SW480 (cell line): ENCODE results near the gene UTF1.

Experiments used
- DNase-seq: peaks from one replicate; pipeline ENCODE4 v3.0.0-alpha.2; 2016; ENCODE audit warnings: low spot score

Gene UTF1

DNA sequence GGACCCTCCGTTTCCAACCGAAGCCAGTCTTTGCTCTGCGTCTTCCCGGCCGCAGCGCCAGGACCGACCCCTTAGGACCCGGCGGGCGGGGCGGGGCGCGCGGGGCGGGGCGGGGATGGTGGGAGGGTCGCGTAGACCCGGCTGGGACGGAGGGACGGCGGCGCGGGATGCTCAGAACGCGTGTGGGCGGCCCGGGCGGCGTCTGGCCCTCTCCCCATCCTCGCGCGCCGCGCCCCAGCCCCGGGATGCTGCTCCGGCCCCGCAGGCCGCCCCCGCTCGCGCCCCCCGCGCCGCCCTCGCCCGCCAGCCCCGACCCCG, at the start of gene UTF1:
TSS of gene UTF1 (plus strand) at position 174 of the 318 bp plus-strand sequence. CDS start at position 246, 72 bp downstream.
- no peak for DNase-seq

GRCh38 chr10:133180965-133181639, 48.9 kb upstream of the UTF1 start:
- no peak for DNase-seq

- no peak for DNase-seq
Measured at GRCh38 chr10:133182190-133182589, 47.8 kb upstream of the UTF1 start.

DNA sequence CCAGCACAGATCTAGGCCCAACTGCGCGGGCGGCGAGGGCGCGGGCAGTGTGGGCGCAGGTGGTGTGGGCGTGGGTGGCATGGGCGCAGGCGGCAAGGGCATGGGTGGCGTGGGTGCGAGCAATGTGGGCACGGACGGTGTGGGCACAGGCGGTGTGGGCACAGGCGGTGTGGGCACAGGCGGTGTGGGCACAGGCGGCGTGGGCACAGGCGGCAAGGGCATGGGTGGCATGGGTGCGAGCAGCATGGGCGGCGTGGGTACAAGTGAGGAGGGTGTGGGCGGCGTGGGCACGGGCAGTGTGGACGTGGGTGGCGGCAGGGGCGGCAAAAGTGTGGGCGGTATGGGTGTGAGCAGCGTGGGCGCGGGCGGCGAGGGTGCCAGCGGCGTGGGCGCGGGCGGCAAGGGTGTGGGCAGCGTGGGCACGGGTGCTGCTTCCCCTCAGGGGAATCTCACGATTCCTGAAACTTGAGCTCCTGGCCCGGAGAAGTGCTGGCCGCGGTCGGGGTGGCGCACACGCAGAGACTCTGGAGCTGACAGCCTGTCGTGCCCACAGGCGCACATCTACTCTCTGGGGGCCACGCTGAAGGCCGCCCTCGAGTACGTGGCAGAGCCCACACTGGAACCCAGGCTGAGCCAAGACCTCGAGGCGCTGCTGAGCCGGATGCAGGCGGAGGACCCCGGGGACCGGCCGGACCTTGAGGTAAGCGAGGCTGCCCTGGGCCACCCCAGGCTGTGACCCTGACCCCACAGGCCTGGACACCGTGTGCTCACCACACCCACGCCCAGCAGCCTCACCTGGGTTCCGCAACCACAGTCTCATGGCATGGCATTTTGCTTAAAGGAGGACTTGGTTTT, 47.0 kb upstream of the UTF1 start:
- DNase-seq: no peak

DNA sequence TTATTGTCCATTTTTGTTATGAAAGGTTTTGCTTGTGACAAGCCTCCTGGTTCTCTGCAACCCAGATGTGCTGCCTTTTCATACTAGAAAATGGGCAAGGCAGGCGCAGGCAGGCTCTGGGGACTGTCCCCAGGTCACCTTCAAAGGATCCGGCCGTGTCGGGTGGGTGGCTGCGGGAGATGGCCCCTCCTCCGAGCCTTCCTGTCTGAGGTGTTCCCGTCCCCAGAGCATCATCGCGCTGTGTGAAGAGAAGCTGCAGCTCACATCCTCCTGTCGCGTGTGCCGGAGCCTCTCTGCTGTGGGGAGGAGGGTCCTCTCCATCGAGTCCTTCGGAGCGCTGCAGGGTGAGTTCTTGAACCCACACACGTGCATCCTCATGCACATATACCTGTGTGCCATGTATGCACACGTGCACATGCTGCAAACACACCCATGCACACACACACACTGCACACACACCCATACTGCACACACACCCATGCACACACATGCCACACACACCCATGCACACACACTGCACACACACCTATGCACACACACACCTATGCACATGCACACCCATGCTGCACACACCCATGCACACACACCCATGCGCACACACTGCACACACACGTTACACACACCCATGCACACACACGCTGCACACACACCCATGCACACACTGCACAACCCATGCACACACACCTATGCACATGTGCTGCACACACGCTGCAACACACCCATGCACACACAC, 46.2 kb upstream of the UTF1 start:
- no peak for DNase-seq

DNA sequence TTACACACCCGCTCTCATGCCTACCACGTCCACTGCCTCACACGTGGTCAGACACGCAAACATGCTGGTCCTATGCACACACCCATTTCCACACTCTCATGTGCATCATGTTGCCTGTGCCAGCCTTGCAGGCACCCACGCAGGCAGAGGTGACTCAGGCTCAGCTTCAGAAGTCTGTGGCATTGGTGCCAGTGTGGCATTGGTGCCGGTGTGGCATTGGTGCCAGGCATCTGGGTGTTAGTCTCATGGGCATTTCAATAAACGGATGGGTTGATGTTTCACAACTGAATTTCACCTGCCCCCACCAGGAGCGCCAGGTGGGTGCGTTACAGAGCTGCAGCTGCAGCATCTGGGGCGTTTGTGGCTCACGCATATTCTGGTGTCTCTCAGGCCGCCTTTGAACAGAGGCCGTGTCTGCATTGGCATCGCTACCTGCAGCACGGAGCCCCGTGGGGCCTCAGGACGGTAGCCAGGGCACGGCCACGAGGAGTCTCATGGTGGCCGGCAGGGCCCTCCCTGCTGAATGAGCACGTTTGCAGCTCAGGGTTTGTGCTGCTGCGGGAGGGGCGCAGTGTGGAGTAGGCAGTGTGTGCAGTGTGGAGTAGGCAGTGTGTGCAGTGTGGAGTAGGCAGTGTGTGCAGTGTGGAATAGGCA, 45.3 kb upstream of the UTF1 start:
- DNase-seq: no peak

- DNase-seq: no peak
Measured at GRCh38 chr10:133185421-133185820, 44.6 kb upstream of the UTF1 start.

DNA sequence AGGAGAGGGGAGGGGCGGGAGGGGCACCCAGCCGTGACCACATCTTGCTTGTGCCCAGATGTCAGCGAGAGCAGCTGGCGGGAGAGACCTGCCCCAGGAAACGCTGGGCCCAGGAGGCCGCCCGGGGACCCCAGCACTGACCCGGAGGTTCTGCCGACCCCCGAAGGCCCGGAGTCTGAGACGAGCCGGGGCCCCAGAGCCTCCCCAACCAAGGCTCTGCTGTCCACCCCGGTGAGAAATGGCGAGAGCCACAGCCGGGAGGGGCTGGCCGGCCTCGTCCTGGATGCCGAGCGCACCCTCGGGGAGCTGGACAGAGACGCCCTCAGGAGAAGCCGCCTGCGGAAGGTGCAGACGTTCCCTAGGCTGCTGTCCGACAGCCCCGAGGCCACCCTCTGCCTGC, 44.1 kb upstream of the UTF1 start:
- DNase-seq: no peak

DNA sequence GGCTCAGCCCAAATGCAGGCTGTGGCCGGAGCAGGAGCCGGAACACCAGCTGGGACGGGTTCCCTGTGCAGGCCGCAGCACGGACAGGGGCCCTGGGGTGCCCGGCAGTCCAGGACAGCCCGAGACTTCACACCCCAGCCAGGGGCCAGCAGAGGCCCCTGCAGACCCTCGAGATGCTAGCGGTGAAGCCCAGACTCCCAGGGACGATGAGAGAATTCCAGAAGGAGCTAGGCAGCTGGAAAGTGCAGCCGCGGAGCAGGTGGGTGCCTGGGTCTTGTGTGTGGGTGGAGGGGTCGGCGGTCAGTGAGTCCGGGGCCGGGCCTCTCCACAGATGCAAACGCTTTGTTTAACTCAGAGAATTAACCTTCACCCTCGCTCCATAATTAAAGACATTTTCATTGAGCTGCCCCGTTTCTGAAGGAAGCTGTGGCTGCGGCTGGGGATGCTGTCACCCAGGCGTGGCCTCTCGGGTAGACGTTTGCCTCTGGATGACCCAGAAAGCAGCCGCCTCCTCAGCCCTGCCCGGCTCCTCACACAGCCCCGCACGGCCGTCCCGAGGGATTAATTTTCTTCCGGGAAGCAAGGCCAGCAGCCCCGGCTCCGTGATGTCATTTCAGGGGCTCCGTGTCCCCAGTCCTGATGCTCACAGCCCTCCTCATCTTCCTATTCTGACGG, 43.5 kb upstream of the UTF1 start:
- no peak for DNase-seq

DNA sequence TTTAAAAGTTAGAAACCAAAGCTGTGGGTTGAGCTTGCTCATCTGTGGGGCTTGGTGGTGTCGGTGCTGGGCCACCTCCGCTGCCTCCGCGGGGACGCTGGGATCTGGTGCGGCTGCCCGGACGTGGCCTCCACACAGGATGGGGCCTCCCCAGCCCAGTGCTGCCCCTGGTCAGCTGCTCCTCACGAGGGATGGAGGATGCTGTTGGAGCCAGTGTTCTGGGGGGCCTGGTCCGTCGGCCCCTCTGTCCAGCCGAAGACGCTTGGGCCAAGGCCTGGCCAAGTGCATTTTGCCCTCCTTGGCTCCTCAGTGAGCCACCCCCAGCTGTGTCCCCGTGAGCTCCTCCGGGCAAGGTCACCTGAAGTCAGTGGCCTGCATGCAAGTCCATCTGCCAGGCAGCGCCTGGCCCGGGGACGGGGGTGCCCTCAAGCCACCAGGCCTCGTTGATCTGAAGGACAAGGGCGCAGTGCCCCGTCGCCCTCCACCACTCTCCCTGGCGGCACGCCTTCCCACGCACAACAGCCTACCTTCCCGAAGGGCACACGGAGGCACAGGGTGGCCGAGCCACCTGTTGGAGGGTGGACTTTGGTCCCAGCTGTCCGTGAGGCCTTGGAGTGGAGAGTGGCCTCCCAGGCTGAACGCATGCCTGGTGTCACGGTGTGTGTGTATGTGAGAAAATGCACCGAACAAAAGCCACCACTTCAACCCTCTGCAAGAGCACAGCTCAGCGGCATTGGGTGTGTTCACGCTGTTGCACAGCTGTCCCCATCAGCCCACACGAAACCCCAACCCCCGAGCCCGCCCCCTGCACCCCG, 42.7 kb upstream of the UTF1 start:
- DNase-seq: no peak

DNA sequence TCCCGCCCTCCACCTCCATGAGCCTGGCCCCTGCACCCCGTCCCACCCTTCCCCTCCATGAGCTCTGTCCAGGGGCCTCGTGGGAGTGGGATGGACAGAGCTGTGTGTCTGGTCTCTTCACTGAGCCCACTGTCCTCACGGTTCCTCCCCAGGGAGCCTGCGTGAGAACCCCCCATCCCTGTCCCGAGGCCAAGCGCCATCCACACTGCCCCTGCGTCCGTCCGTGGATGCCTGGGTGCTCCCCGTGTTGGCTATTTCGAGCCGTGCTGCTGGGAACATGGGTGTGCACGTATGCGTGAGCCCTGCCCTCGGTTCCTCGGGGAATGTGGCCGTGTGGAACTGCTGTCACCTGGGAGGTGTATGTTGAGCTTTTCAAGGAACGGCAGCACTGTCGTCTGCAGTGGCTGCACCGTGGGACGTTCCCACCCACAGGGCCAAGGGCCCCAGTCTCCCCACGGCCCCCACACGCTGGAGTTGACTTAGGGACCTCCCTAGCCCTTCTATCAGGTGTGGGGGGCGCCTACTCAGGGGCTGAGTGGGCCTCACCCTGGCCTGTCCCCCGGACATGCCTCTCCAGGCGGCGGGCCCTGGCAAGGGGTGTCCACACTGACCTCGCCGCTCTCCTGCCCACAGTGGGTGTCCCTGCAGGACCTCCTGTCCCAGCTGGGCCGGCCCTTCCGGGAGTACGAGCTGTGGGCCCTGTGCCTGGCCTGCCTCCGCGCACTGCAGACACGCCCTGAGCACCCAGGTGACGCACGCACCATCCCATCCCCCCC, 41.9 kb upstream of the UTF1 start:
- DNase-seq: no peak

DNA sequence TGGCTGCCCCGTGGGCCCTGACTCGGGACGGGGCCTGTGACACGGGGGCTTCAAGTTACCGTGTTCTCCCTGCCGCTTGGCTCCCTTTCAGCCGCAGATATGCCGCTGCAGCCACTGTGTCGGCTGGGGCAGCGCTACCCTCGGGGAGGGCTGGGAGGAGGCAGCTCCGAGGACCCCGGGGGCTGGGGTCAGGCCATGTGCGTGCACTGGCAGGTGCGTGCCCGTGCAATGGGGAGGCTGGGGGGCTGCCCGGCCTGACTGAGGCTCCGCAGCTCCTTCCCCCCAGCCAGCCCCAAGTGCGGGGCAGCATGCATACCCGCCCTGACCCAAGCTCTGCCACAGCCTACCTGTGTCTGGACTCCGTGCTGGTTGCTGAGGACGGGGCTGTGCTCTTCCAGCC, 40.8 kb upstream of the UTF1 start:
- DNase-seq: no peak

DNA sequence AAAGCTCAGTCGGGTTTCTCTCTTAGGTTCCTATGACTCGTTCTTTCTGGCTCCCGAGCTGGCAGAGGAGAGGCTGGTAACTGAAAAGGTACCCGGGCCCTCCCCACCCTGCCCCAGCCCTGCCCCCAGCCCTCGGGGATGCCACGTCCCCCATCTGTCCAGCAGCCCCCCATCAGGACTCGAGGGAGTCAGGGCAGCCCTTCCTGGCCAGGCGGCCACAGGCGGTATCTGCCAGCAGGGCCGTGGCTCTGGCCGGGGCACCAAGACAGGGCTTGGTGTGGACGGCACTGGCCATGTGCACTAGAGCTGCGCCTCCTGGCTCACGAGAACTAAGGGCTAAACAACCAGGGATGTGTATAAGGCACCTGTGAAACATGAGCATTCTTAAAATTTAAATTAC, 40.3 kb upstream of the UTF1 start:
- DNase-seq: no peak

- no peak for DNase-seq
Measured at GRCh38 chr10:133190225-133190624, 39.8 kb upstream of the UTF1 start.

DNA sequence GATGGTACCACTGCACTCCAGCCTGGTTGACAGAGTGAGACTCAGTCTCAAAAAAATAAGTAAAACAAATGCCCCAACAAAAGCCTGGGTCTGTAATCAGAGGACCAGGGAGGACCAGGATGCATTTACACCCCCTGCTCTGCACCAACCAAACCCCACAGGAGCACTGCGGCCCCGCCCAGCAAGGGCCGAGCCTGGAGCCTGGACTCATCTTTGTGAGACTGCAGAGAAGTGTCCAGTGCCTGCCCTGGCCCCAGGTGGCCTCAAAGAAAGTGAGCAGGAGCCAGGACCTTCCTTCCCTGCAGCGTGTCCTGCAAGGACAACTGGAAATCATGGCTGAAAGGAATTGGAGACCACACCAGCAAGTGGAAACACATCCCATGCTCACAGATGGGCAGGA, 38.4 kb upstream of the UTF1 start:
- DNase-seq: no peak

DNA sequence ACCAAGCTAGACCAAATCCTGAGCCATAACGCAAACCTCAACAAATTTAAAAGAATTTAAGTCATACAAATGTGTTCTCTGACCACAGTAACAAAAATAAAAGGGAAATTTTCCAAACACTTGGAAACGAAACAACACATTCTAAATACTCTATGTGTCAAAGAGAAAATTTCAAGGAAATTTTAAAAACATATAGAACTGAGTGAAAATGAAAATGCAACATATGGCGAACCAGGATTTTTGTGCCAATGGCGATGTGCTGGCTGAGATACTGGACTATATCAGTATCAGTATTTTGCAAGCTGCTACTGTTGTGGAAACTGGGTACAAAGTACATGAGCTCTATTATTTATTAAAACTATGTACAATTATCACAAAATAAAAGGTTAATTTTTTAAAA, 35.9 kb upstream of the UTF1 start:
- DNase-seq: no peak

- DNase-seq: no peak
Measured at GRCh38 chr10:133195096-133195495, 34.9 kb upstream of the UTF1 start.

GRCh38 chr10:133195611-133196010, 34.4 kb upstream of the UTF1 start:
- DNase-seq: no peak

DNA sequence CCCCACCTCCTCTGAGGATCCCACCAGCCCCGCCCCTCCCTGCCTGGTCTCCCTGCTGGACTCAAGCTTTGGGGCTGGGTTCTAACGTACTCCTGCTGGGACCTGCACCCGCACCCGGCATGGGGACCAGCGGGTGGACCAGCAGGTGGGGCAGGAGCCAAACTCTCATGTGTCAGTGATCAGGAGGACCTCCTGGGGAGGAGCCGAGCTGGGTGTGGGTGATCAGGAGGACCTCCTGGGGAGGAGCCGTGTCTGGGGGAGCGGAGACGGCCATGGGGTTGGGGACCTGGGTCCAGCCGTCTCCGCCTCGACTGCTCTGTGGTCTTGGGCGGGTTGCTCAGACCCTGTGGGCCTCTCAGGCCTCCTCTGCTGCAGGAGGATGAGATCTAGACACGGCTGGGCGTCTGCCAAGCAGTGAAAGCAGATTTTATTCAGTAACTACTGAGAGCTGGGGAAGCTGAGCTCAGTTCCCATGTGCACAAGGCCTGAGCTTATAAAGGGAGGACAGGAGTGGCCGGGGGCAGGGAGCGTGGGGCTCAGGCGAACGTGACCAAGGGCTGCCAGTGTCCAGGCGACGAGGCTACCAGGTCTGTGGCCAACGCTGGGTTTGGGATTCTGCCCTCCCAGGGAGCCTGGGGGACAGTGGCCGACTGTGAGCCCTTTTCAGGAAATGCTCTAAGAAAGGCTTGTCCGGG, 33.6 kb upstream of the UTF1 start:
- DNase-seq: no peak
